SU-DHL-6 (cell line): Measurements from ENCODE around the gene GAB2.

Experiments
- H2AFZ ChIP-seq: fragments of 200-600 bp; sonication (generic); 2 replicates; pipeline ENCODE4 v1.6.1; 2014; ENCODE audit warnings: low read depth, mild to moderate bottlenecking, moderate library complexity, mixed read lengths, antibody characterized with exemption, low read length; ENCODE audit not compliant: severe bottlenecking
- H3F3A ChIP-seq: fragments of 200-600 bp; shearing (Covaris generic); 2 replicates; pipeline ENCODE4 v1.6.0; 2016; ENCODE audit warnings: antibody characterized with exemption, mild to moderate bottlenecking; ENCODE audit not compliant: insufficient read depth
- H3K27ac ChIP-seq: fragments of 200-600 bp; sonication (generic); 2 replicates; pipeline ENCODE4 v1.5.1; 2016; ENCODE audit warnings: low read depth, mild to moderate bottlenecking, low read length, moderate library complexity, mixed read lengths
- H3K27me3 ChIP-seq: fragments of 200-600 bp; sonication (generic), shearing (Covaris generic); 2 replicates; pipeline ENCODE4 v1.6.0; 2014; ENCODE audit warnings: mild to moderate bottlenecking, low read length
- H3K36me3 ChIP-seq: fragments of 200-600 bp; sonication (generic); 2 replicates; pipeline ENCODE4 v1.6.1; 2014; ENCODE audit warnings: mild to moderate bottlenecking, low read length, mixed read lengths
- H3K4me2 ChIP-seq: fragments of 300-600, 200-600 bp; shearing (Covaris generic), sonication (generic); 2 replicates; pipeline ENCODE4 v1.6.0; 2014; ENCODE audit warnings: low read length, low read depth, mild to moderate bottlenecking; ENCODE audit not compliant: poor library complexity, severe bottlenecking
- H3K4me3 ChIP-seq: fragments of 200-600 bp; sonication (generic); 2 replicates; pipeline ENCODE4 v1.5.1; 2014; ENCODE audit warnings: antibody characterized with exemption, low read length, mild to moderate bottlenecking, mixed read lengths; ENCODE audit not compliant: insufficient read depth, poor library complexity, severe bottlenecking
- H3K79me2 ChIP-seq: fragments of 200-600 bp; sonication (generic); 2 replicates; pipeline ENCODE4 v1.6.1; 2014; ENCODE audit warnings: mild to moderate bottlenecking, low read length, moderate library complexity; ENCODE audit not compliant: insufficient read depth
- H3K9ac ChIP-seq: fragments of 200-600 bp; sonication (generic); 2 replicates; pipeline ENCODE4 v1.7.0; 2014; ENCODE audit warnings: mild to moderate bottlenecking, low read length
- H3K9me2 ChIP-seq: fragments of 200-600 bp; sonication (generic); replicated peaks from 2 replicates; pipeline ENCODE4 v1.6.1; 2014; ENCODE audit warnings: low read length; ENCODE audit not compliant: insufficient read depth
- H3K9me3 ChIP-seq: fragments of 200-600 bp; sonication (generic); 2 replicates; pipeline ENCODE4 v1.6.1; 2014; ENCODE audit warnings: low read length, mixed read lengths; ENCODE audit not compliant: insufficient read depth
- H4K20me1 ChIP-seq: fragments of 200-600 bp; sonication (generic); 2 replicates; pipeline ENCODE4 v1.6.1; 2014; ENCODE audit warnings: low read depth, mild to moderate bottlenecking, antibody characterized with exemption, low read length, moderate library complexity, mixed read lengths
- CTCF ChIP-seq: fragments of 200-600 bp; sonication (generic); IDR thresholded peaks from one replicate; pipeline ENCODE4 v1.5.1; 2017; ENCODE audit warnings: antibody characterized with exemption, mild to moderate bottlenecking, low read length, moderate library complexity; ENCODE audit not compliant: insufficient read depth, poor library complexity, severe bottlenecking
- EZH2phosphoT487 ChIP-seq: fragments of 200-600 bp; sonication (generic), shearing (Covaris generic); conservative IDR thresholded peaks from 2 replicates; pipeline ENCODE4 v1.6.1; 2018; ENCODE audit warnings: mild to moderate bottlenecking, antibody characterized with exemption, low read length, moderate library complexity, mixed read lengths

Gene GAB2

GRCh38 chr11:78400702-78401101, 16.9 kb downstream of the GAB2 start:
- TF ChIP-seq CTCF (no peak), EZH2phosphoT487 (no peak)
- Histone ChIP-seq H3K79me2 (no peaks in the 10 kb centered on the region), H3K4me2 (no peak overlapping the region), H3K27me3 (no peaks in the 10 kb centered on the region), H3K9ac (no peak overlapping the region), H3K9me3 (no peaks in the 10 kb centered on the region), H3K36me3 (no peaks in the 10 kb centered on the region), H3K9me2 (no peaks in the 10 kb centered on the region), H3F3A (no peaks in the 10 kb centered on the region), H4K20me1 (no peaks in the 10 kb centered on the region), H3K27ac (no peak overlapping the region), H2AFZ (no peak overlapping the region), H3K4me3 (no peak overlapping the region)

GRCh38 chr11:78400116-78400515, 17.5 kb downstream of the GAB2 start:
- Histone ChIP-seq H4K20me1 (no peaks in the 10 kb centered on the region), H3K9ac (no peak overlapping the region), H2AFZ (no peak overlapping the region), H3F3A (no peaks in the 10 kb centered on the region), H3K4me2 (no peak overlapping the region), H3K79me2 (no peaks in the 10 kb centered on the region), H3K9me2 (no peaks in the 10 kb centered on the region), H3K36me3 (no peaks in the 10 kb centered on the region), H3K27ac (no peak overlapping the region), H3K4me3 (no peak overlapping the region), H3K9me3 (no peaks in the 10 kb centered on the region), H3K27me3 (no peaks in the 10 kb centered on the region)
- TF ChIP-seq CTCF (no peak), EZH2phosphoT487 (no peak)

GRCh38 chr11:78399136-78399535, 18.5 kb downstream of the GAB2 start:
- Histone ChIP-seq H3K79me2 (no peaks in the 10 kb centered on the region), H3K4me3 (no peak overlapping the region), H3K27me3 (no peaks in the 10 kb centered on the region), H3K9ac (no peak overlapping the region), H3K27ac (no peak overlapping the region), H3K36me3 (no peaks in the 10 kb centered on the region), H3F3A (no peaks in the 10 kb centered on the region), H3K9me3 (no peaks in the 10 kb centered on the region), H3K4me2 (no peak overlapping the region), H4K20me1 (no peaks in the 10 kb centered on the region), H2AFZ (no peak overlapping the region), H3K9me2 (no peaks in the 10 kb centered on the region)
- TF ChIP-seq CTCF: no peak
- no peak for TF ChIP-seq EZH2phosphoT487

GRCh38 chr11:78398715-78399114, 18.9 kb downstream of the GAB2 start:
- no peak overlapping the region for H3K4me3 ChIP-seq
- no peak overlapping the region for H3K4me2 ChIP-seq
- no peaks in the 10 kb centered on the region for H3K27me3 ChIP-seq
- no peaks in the 10 kb centered on the region for H3K9me3 ChIP-seq
- no peak overlapping the region for H2AFZ ChIP-seq
- H3K27ac ChIP-seq: no peak overlapping the region
- TF ChIP-seq CTCF: no peak
- no peaks in the 10 kb centered on the region for H3F3A ChIP-seq
- no peaks in the 10 kb centered on the region for H4K20me1 ChIP-seq
- H3K9ac ChIP-seq: no peak overlapping the region
- H3K9me2 ChIP-seq: no peaks in the 10 kb centered on the region
- no peaks in the 10 kb centered on the region for H3K36me3 ChIP-seq
- no peaks in the 10 kb centered on the region for H3K79me2 ChIP-seq
